Right kidney (tissue), 1 donor: ENCODE data around the gene EYS.
"Not testable (repeated sequence)": the region's sequence is repeated elsewhere in the genome, so short reads cannot be mapped to it uniquely, and the experiment has no call there.

Experiments
- DNase-seq: peaks from one replicate; pipeline ENCODE4 v3.0.0-alpha.2; 2016

Gene EYS

GRCh38 chr6:64553249-64553786 is 1153.7 kb downstream of the EYS start:
- no peak for DNase-seq

GRCh38 chr6:64547594-64548268 is 1159.3 kb downstream of the EYS start:
- DNase-seq = no peak

GRCh38 chr6:64539917-64540316 is 1167.1 kb downstream of the EYS start:
- no peak for DNase-seq

GRCh38 chr6:64538722-64539121 is 1168.3 kb downstream of the EYS start:
- DNase-seq = no peak

- DNase-seq = no peak
Observed at GRCh38 chr6:64527899-64528298, 1179.1 kb downstream of the EYS start.

GRCh38 chr6:64522859-64523258 is 1184.2 kb downstream of the EYS start:
- no peak for DNase-seq

GRCh38 chr6:64520050-64520449 is 1187.0 kb downstream of the EYS start:
- no peak for DNase-seq

GRCh38 chr6:64516393-64516792 is 1190.6 kb downstream of the EYS start:
- DNase-seq = no peak

- no peak for DNase-seq
Observed at GRCh38 chr6:64507661-64508060, 1199.4 kb downstream of the EYS start.

GRCh38 chr6:64505312-64505711 is 1201.7 kb downstream of the EYS start:
- DNase-seq = no peak

GRCh38 chr6:64504503-64504902 is 1202.5 kb downstream of the EYS start:
- no peak for DNase-seq

- DNase-seq = no peak
Observed at GRCh38 chr6:64502801-64503200, 1204.2 kb downstream of the EYS start.

GRCh38 chr6:64497634-64498033 is 1209.4 kb downstream of the EYS start:
- DNase-seq = no peak

- DNase-seq = no peak
Observed at GRCh38 chr6:64489763-64490162, 1217.3 kb downstream of the EYS start.

- DNase-seq = no peak
Observed at GRCh38 chr6:64486578-64487351, 1220.3 kb downstream of the EYS start.

GRCh38 chr6:64483956-64484499 is 1223.0 kb downstream of the EYS start:
- no peak for DNase-seq

GRCh38 chr6:64482631-64483030 is 1224.4 kb downstream of the EYS start:
- no peak for DNase-seq

- DNase-seq = no peak
Observed at GRCh38 chr6:64479134-64479533, 1227.9 kb downstream of the EYS start.

- DNase-seq = no peak
Observed at GRCh38 chr6:64477391-64477790, 1229.6 kb downstream of the EYS start.

- DNase-seq = no peak
Observed at GRCh38 chr6:64476935-64477334, 1230.1 kb downstream of the EYS start.

- not testable (repeated sequence) for DNase-seq
Observed at GRCh38 chr6:64469405-64469804, 1237.6 kb downstream of the EYS start.

- no peak for DNase-seq
Observed at GRCh38 chr6:64467656-64468055, 1239.4 kb downstream of the EYS start.

GRCh38 chr6:64459411-64459944 is 1247.5 kb downstream of the EYS start:
- no peak for DNase-seq
